ENCODE data around the gene ATF7IP.

Gene ATF7IP

DNA sequence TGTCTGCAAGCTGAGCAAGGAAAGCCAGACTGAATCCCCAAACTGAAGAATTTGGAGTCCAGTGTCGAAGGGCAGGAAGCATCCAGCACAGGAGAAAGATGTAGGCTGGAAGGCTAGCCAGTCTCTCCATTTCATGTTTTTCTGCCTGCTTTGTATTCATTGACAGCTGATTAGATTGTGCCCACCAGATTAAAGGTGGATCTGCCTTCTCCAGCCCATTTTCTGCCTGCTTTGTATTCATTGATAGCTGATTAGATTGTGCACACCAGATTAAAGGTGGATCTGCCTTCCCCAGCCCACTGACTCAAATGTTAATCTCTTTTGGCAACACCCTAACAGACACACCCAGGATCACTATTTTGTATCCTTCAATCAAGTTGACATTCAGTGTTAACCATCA is 116.9 kb downstream of the ATF7IP start:
- no peak overlapping the region for H3K4me3 ChIP-seq (ENCODE audit: low read depth, low read length)
- POLR2A ChIA-PET, result no interaction called here
- peaks cover 15 to 79% of the 10 kb centered on the region in 2 experiments; a peak in 2 of 3 replicates for H3K36me3 ChIP-seq (ENCODE audit: control insufficient read depth in 2 of 2, insufficient read depth in 1 of 2, low read length in 2 of 2)
- H3K27ac ChIP-seq (ENCODE audit: extremely low read depth, low read depth, low read length), result no peak overlapping the region
- H3K9me3 ChIP-seq (ENCODE audit: control insufficient read depth, insufficient read depth, low read depth, low read length), result no peaks in the 10 kb centered on the region
- TF ChIP-seq ZNF10 (tag by site-specific recombination; IDR thresholded peaks at IDR 0.05) (no peak), ZNF24 (tag by site-specific recombination; IDR thresholded peaks at IDR 0.05) (no peak), ZNF292 (tag by site-specific recombination; IDR thresholded peaks at IDR 0.05; ENCODE audit: borderline replicate concordance, low read depth) (no peak), ZNF776 (tag by site-specific recombination; IDR thresholded peaks at IDR 0.05; ENCODE audit: borderline replicate concordance) (no peak), ZNF747 (tag by site-specific recombination; IDR thresholded peaks at IDR 0.05) (no peak), ZNF660 (tag by site-specific recombination; IDR thresholded peaks at IDR 0.05) (no peak), ZBTB21 (tag by site-specific recombination; IDR thresholded peaks at IDR 0.05) (no peak), ZNF548 (tag by site-specific recombination; IDR thresholded peaks at IDR 0.05) (no peak), ZNF707 (tag by site-specific recombination; IDR thresholded peaks at IDR 0.05) (no peak), ZNF658 (tag by site-specific recombination; IDR thresholded peaks at IDR 0.05) (no peak), IKZF3 (tag by site-specific recombination; IDR thresholded peaks at IDR 0.05) (no peak), ZNF350 (tag by site-specific recombination; IDR thresholded peaks at IDR 0.05) (no peak), ZNF16 (tag by site-specific recombination; IDR thresholded peaks at IDR 0.05; ENCODE audit: low read depth) (no peak), ZNF501 (tag by site-specific recombination; IDR thresholded peaks at IDR 0.05) (no peak)
- TF ChIP-seq, protein P1, sequence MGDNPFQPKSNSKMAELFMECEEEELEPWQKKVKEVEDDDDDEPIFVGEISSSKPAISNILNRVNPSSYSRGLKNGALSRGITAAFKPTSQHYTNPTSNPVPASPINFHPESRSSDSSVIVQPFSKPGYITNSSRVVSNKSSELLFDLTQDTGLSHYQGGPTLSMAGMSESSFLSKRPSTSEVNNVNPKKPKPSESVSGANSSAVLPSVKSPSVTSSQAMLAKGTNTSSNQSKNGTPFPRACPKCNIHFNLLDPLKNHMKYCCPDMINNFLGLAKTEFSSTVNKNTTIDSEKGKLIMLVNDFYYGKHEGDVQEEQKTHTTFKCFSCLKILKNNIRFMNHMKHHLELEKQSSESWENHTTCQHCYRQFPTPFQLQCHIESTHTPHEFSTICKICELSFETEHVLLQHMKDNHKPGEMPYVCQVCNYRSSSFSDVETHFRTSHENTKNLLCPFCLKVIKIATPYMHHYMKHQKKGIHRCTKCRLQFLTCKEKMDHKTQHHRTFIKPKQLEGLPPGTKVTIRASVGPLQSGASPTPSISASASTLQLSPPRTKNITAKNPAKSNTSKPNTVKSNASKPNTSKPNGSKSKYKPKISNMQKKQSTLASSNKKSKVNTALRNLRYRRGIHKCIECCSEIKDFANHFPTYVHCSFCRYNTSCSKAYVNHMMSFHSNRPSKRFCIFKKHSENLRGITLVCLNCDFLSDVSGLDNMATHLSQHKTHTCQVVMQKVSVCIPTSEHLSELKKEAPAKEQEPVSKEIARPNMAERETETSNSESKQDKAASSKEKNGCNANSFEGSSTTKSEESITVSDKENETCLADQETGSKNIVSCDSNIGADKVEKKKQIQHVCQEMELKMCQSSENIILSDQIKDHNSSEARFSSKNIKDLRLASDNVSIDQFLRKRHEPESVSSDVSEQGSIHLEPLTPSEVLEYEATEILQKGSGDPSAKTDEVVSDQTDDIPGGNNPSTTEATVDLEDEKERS (tag by site-specific recombination; IDR thresholded peaks at IDR 0.05), result no peak
- TF ChIP-seq, protein P2, sequence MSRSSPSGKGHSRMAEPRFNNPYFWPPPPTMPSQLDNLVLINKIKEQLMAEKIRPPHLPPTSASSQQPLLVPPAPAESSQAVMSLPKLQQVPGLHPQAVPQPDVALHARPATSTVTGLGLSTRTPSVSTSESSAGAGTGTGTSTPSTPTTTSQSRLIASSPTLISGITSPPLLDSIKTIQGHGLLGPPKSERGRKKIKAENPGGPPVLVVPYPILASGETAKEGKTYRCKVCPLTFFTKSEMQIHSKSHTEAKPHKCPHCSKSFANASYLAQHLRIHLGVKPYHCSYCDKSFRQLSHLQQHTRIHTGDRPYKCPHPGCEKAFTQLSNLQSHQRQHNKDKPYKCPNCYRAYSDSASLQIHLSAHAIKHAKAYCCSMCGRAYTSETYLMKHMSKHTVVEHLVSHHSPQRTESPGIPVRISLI (tag by site-specific recombination; IDR thresholded peaks at IDR 0.05), result no peak
- CTCF ChIA-PET, result no interaction called here
- H3K4me1 ChIP-seq (ENCODE audit: control insufficient read depth, insufficient read depth, low read length), result no peaks in the 10 kb centered on the region

DNA sequence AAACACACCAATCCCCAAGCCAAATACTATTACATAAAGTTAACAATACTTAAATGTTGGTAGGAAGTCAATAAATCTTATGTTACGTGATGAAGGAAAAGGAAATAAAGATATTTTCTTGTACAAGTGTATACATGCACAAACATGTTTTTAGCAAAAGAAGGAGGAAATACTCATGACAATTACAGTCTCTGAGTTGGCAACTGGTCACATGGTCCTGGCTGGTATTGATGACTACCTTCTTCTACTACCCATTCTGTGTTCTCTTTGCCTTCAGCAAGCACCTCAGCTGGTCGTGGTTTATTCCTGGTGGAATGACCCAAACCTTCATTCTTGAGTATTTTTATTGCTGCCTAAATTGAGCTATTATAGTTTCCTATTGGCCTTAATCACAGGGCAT is 117.4 kb downstream of the ATF7IP start:
- H3K9me3 ChIP-seq (ENCODE audit: control insufficient read depth, insufficient read depth, low read depth, low read length), result no peaks in the 10 kb centered on the region
- H3K4me3 ChIP-seq (ENCODE audit: low read depth, low read length), result no peak overlapping the region
- no peak overlapping the region for H3K27ac ChIP-seq (ENCODE audit: extremely low read depth, low read depth, low read length)
- ChIA-PET CTCF (no interaction called here), POLR2A (no interaction called here)
- H3K4me1 ChIP-seq (ENCODE audit: control insufficient read depth, insufficient read depth, low read length), result no peaks in the 10 kb centered on the region
- H3K36me3 ChIP-seq (ENCODE audit: control insufficient read depth in 2 of 2, insufficient read depth in 1 of 2, low read length in 2 of 2), result peaks cover 15 to 81% of the 10 kb centered on the region in 2 experiments; a peak in 2 of 3 replicates
- TF ChIP-seq ZNF121 (tag by site-specific recombination; IDR thresholded peaks at IDR 0.05), result no peak
- TF ChIP-seq ZNF610 (tag by site-specific recombination; IDR thresholded peaks at IDR 0.05; ENCODE audit: borderline replicate concordance), result no peak
- no peak for TF ChIP-seq ZNF239 (tag by site-specific recombination; IDR thresholded peaks at IDR 0.05)
- no peak for TF ChIP-seq ZNF654 (tag by site-specific recombination; IDR thresholded peaks at IDR 0.05; ENCODE audit: low read depth)
- TF ChIP-seq ZNF221 (tag by site-specific recombination; IDR thresholded peaks at IDR 0.05; ENCODE audit: borderline replicate concordance), result no peak
- TF ChIP-seq, protein P3, sequence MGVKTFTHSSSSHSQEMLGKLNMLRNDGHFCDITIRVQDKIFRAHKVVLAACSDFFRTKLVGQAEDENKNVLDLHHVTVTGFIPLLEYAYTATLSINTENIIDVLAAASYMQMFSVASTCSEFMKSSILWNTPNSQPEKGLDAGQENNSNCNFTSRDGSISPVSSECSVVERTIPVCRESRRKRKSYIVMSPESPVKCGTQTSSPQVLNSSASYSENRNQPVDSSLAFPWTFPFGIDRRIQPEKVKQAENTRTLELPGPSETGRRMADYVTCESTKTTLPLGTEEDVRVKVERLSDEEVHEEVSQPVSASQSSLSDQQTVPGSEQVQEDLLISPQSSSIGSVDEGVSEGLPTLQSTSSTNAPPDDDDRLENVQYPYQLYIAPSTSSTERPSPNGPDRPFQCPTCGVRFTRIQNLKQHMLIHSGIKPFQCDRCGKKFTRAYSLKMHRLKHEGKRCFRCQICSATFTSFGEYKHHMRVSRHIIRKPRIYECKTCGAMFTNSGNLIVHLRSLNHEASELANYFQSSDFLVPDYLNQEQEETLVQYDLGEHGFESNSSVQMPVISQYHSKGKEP (tag by site-specific recombination; IDR thresholded peaks at IDR 0.05), result no peak
- no peak for TF ChIP-seq ZBTB1 (tag by site-specific recombination; IDR thresholded peaks at IDR 0.05)
- no peak for TF ChIP-seq ZNF626 (tag by site-specific recombination; IDR thresholded peaks at IDR 0.05)
- TF ChIP-seq ZNF214 (tag by site-specific recombination; IDR thresholded peaks at IDR 0.05; ENCODE audit: borderline replicate concordance), result no peak
